Endothelial cell of umbilical vein (primary cell): Measurements from ENCODE around the gene SRSF9. TPM values are rescaled to one million over a fixed set of nuclear protein-coding genes. Genes with fewer than 3 reads are reported as not detected.

Experiments
- BruUV-seq: library from RNA; stranded (reverse); fragments of 400-500 nt; replicated peaks from 2 replicates; lab custom pipeline; 2021; lab: Mats Ljungman, UMichigan
- CTCF ChIA-PET: fragments of 300-600, 350-600 bp; sonication (Branson Sonifier 250); formaldehyde crosslinking; loops from one replicate; lab custom pipeline; 2021; ENCODE audit warnings: antibody characterized with exemption, inconsistent platforms; lab: Charles Lee
- POLR2A ChIA-PET: fragments of 300-600, 350-600 bp; sonication (Branson Sonifier 250); formaldehyde crosslinking; loops from one replicate; lab custom pipeline; 2021; ENCODE audit warnings: antibody characterized with exemption, inconsistent platforms; lab: Charles Lee
- DNase-seq: peaks from one replicate; pipeline ENCODE4 v3.0.0-alpha.2; 2011; ENCODE audit warnings: low read depth, low spot score
- FAIRE-seq: peaks from 2 replicates; lab custom pipeline; 2011; peaks lifted over from hg19 to GRCh38; lab: Jason Lieb, UNC
- H2AFZ ChIP-seq: 2 replicates; pipeline ENCODE4 v1.6.0; 2012; ENCODE audit warnings: low read depth, low read length, control low read depth, inconsistent platforms
- H3K27ac ChIP-seq: 2 replicates; pipeline ENCODE4 v1.5.1; 2011; ENCODE audit warnings: low read depth, mild to moderate bottlenecking, control low read depth, low read length, moderate library complexity; ENCODE audit not compliant: insufficient read depth
- H3K27me3 ChIP-seq, 2 experiments: 2 replicates each; pipeline versions ENCODE4 v1.6.0 to v1.6.1; 2011; ENCODE audit warnings: low read length in 2 of 2, mixed read lengths in 1 of 2; ENCODE audit not compliant: control insufficient read depth in 2 of 2, insufficient read depth in 2 of 2
- H3K36me3 ChIP-seq, 2 experiments: 2 replicates in 1 of 2; 3 replicates in 1 of 2; pipeline ENCODE4 v1.5.1; 2011; ENCODE audit warnings: low read length in 2 of 2, mild to moderate bottlenecking in 1 of 2, moderate library complexity in 1 of 2; ENCODE audit not compliant: control insufficient read depth in 2 of 2, insufficient read depth in 2 of 2; ENCODE audit errors: extremely low read depth in 1 of 2
- H3K4me1 ChIP-seq: 3 replicates; pipeline ENCODE4 v1.5.1; 2011; ENCODE audit warnings: mild to moderate bottlenecking, low read length; ENCODE audit not compliant: control insufficient read depth, insufficient read depth; ENCODE audit errors: extremely low read depth
- H3K4me2 ChIP-seq: 2 replicates; pipeline ENCODE4 v1.6.1; 2011; ENCODE audit warnings: low read length, control low read depth, mixed read lengths; ENCODE audit not compliant: insufficient read depth
- H3K4me3 ChIP-seq, 3 experiments: fragments of 200-600 bp in 1 of 3; sonication (generic), shearing (Covaris generic) in 1 of 3; replicated peaks in 1 of 3; 2 replicates each; pipeline ENCODE4 v1.5.1; 2011 to 2016; ENCODE audit warnings: control low read depth in 3 of 3, low read length in 3 of 3, mild to moderate bottlenecking in 2 of 3, inconsistent platforms in 1 of 3, low read depth in 1 of 3, moderate library complexity in 1 of 3; ENCODE audit not compliant: insufficient read depth in 1 of 3
- H3K79me2 ChIP-seq: 2 replicates; pipeline ENCODE4 v1.6.0; 2012; ENCODE audit warnings: low read length, inconsistent platforms; ENCODE audit not compliant: control insufficient read depth, insufficient read depth
- H3K9ac ChIP-seq: replicated peaks from 2 replicates; pipeline ENCODE3; 2011; ENCODE audit warnings: low read length, control low read depth; ENCODE audit not compliant: insufficient read depth; ENCODE audit errors: extremely low read depth
- H3K9me1 ChIP-seq: replicated peaks from 3 replicates; pipeline ENCODE4 v1.6.0; 2011; ENCODE audit warnings: mild to moderate bottlenecking, low read length; ENCODE audit not compliant: control insufficient read depth, insufficient read depth; ENCODE audit errors: extremely low read depth
- H3K9me3 ChIP-seq: replicated peaks from 2 replicates; pipeline ENCODE4 v1.5.1; 2012; ENCODE audit warnings: low read length, inconsistent platforms; ENCODE audit not compliant: control insufficient read depth, insufficient read depth
- H4K20me1 ChIP-seq: replicated peaks from 2 replicates; pipeline ENCODE3; 2011; ENCODE audit warnings: mild to moderate bottlenecking, low read length; ENCODE audit not compliant: control insufficient read depth, insufficient read depth; ENCODE audit errors: extremely low read depth
- CTCF ChIP-seq, 2 donors: IDR thresholded peaks; 1 replicate in 1 of 2; 2 replicates in 1 of 2; pipeline ENCODE4 v1.5.1; 2011; ENCODE audit warnings: low read length in 2 of 2, mild to moderate bottlenecking in 2 of 2, moderate library complexity in 2 of 2, control low read depth in 1 of 2, inconsistent platforms in 1 of 2, low read depth in 1 of 2; ENCODE audit not compliant: insufficient read depth in 1 of 2; ENCODE audit errors: extremely low read depth in 1 of 2
- EZH2 ChIP-seq: IDR thresholded peaks from 2 replicates; pipeline ENCODE4 v1.6.1; 2012; ENCODE audit warnings: borderline replicate concordance, low read depth, mild to moderate bottlenecking, moderate library complexity, low read length, inconsistent platforms; ENCODE audit not compliant: severe bottlenecking
- FOS ChIP-seq: IDR thresholded peaks from 2 replicates; pipeline ENCODE4 v1.6.1; 2011; ENCODE audit warnings: mild to moderate bottlenecking, low read length, moderate library complexity, borderline replicate concordance; ENCODE audit not compliant: insufficient read depth
- GATA2 ChIP-seq: IDR thresholded peaks from 2 replicates; pipeline ENCODE4 v1.7.0; 2011; ENCODE audit warnings: low read depth, mild to moderate bottlenecking, moderate library complexity, mixed read lengths, low read length; ENCODE audit not compliant: insufficient read length, insufficient read depth
- JUN ChIP-seq: IDR thresholded peaks from 2 replicates; pipeline ENCODE4 v1.6.1; 2011; ENCODE audit warnings: borderline replicate concordance, low read depth; ENCODE audit not compliant: insufficient read length, insufficient read depth
- MYC ChIP-seq: IDR thresholded peaks from one replicate; pipeline ENCODE4 v1.6.1; 2011; ENCODE audit warnings: mild to moderate bottlenecking, low read depth, low read length
- POLR2A ChIP-seq: IDR thresholded peaks from 2 replicates; pipeline ENCODE4 v1.6.1; 2012; ENCODE audit warnings: low read depth, mild to moderate bottlenecking, control low read depth, low read length
- POLR2AphosphoS5 ChIP-seq: IDR thresholded peaks from 2 replicates; pipeline ENCODE4 v1.6.1; 2012; ENCODE audit warnings: low read depth, mild to moderate bottlenecking, control low read depth, low read length, moderate library complexity; ENCODE audit not compliant: insufficient read depth
- dilution Hi-C: fragments of 300-500 bp; cut with MboI; formaldehyde crosslinking; loops from one replicate; pipeline ENCODE4 v1.15.0; 2019; ENCODE audit warnings: low sequenced_read_pairs; ENCODE audit not compliant: extremely low pct_ligation_motif_present
- intact Hi-C: fragments of 100-400 bp; cut with micrococcal nuclease; formaldehyde crosslinking; loops from one replicate; pipeline ENCODE4 v1.10.0; 2022
- polyA plus RNA-seq, 4 experiments: library from polyadenylated mRNA; depleted of rRNA in 3 of 4; stranded (reverse) in 3 of 4; unstranded in 1 of 4; fragments of >200 nt; gene quantifications; 2 replicates each; pipeline versions ENCODE4 v1.2.1 to v1.2.3, GENCODE V29; 2011 to 2012; ENCODE audit warnings: missing spikeins in 1 of 4
- total RNA-seq: library from RNA; stranded (reverse); gene quantifications from 2 replicates; pipeline ENCODE4 v1.2.3, GENCODE V29; 2021
- TF ChIP-seq, protein P1 (sequence below): IDR thresholded peaks from 2 replicates; pipeline ENCODE4 v1.6.1; 2011; ENCODE audit not compliant: insufficient read depth, insufficient read length

Gene SRSF9
- total and polyA plus RNA-seq, 2 donors (not counting 3 experiments of a cell fraction or from before 2014, with no cell fraction given) = 153 to 226 TPM

GRCh38 chr12:120490833-120491512 lies 21.4 kb upstream of the SRSF9 start:
- no TSS peak for BruUV-seq
- Histone ChIP-seq H3K9me3 (no peaks in the 10 kb centered on the region), H3K4me1 (peaks cover 13% of the 10 kb centered on the region), H3K79me2 (peaks cover under 1% of the 10 kb centered on the region), H3K27ac (no peak overlapping the region), H3K4me3 (no peak overlapping the region), H3K36me3 (no peaks in the 10 kb centered on the region), H3K4me2 (no peak overlapping the region), H2AFZ (no peak overlapping the region), H4K20me1 (no peaks in the 10 kb centered on the region), H3K9me1 (no peaks in the 10 kb centered on the region), H3K9ac (no peak overlapping the region), H3K27me3 (no peaks in the 10 kb centered on the region)
- dilution Hi-C loops = no loop called here
- CTCF ChIA-PET = interaction anchor here (0.9 to 1.4 kb wide), 2 partner anchors 19 to 22 kb away, joined by 3 to 5 read pairs; no protein-coding TSS in a partner anchor
- DNase-seq (no peak), FAIRE-seq (no peak)
- intact Hi-C loops = no loop called here
- TF ChIP-seq JUN (no peak), EZH2 (no peak), CTCF (IDR thresholded peaks at IDR 0.05; ENCODE audit: extremely low read depth in 1 of 2, insufficient read depth in 1 of 2, low read depth in 1 of 2, low read length in 2 of 2) (no peak), POLR2AphosphoS5 (no peak), GATA2 (no peak), MYC (no peak), POLR2A (no peak), FOS (no peak)
- TF ChIP-seq, protein P1, sequence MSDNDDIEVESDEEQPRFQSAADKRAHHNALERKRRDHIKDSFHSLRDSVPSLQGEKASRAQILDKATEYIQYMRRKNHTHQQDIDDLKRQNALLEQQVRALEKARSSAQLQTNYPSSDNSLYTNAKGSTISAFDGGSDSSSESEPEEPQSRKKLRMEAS = no peak
- POLR2A ChIA-PET = no interaction called here
